ENCODE results near the gene IL1RN. TPM values are rescaled to one million over a fixed set of nuclear protein-coding genes. Genes with fewer than 3 reads are reported as not detected.

IL1RN gene
- total and polyA plus RNA-seq, 2 of the 13 experiments (the other 11 are each of a cell fraction or from before 2014, with no cell fraction given): 21.2 to 101 TPM

DNA sequence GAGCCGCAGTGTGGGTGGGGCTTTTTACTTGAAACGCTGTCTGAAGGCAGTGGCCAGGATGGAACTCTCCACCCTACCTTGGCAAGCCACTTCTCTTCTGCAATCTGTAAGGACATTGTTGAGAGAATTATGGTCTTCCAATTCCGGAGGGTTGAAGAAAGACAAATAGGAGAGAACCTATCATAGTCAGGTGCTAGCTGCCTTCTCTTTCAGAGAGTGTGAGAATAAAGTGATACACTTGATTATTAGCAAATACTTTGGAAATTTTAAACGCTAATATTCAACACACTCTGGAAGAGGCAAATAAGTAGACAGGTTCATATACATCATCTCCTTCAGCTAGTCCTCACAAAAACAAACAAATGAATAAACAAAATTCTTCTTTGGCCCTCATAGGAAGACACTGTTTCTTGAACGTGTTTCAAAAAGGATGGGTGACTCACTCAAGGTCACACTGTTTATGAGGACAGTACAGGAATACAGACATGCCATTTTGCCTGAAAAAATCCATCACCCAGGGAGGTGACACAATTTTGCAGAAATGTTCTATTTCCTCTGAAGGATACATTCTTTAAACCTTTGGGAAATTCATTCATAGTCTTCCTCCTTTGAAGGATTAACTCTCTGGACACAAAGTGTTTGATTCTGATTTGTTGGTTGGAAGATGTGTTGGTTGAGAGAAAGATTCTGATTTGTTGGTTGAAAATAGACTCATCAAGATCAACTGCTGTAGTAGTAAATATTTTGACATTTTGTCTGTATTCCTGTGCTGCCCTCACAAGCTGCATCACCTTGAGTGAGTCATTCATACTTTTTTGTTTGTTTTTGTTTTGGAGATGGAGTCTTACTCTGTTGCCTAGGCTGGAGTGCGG, 2.2 kb upstream of the IL1RN start (continued):
- TF ChIP-seq, protein P1, sequence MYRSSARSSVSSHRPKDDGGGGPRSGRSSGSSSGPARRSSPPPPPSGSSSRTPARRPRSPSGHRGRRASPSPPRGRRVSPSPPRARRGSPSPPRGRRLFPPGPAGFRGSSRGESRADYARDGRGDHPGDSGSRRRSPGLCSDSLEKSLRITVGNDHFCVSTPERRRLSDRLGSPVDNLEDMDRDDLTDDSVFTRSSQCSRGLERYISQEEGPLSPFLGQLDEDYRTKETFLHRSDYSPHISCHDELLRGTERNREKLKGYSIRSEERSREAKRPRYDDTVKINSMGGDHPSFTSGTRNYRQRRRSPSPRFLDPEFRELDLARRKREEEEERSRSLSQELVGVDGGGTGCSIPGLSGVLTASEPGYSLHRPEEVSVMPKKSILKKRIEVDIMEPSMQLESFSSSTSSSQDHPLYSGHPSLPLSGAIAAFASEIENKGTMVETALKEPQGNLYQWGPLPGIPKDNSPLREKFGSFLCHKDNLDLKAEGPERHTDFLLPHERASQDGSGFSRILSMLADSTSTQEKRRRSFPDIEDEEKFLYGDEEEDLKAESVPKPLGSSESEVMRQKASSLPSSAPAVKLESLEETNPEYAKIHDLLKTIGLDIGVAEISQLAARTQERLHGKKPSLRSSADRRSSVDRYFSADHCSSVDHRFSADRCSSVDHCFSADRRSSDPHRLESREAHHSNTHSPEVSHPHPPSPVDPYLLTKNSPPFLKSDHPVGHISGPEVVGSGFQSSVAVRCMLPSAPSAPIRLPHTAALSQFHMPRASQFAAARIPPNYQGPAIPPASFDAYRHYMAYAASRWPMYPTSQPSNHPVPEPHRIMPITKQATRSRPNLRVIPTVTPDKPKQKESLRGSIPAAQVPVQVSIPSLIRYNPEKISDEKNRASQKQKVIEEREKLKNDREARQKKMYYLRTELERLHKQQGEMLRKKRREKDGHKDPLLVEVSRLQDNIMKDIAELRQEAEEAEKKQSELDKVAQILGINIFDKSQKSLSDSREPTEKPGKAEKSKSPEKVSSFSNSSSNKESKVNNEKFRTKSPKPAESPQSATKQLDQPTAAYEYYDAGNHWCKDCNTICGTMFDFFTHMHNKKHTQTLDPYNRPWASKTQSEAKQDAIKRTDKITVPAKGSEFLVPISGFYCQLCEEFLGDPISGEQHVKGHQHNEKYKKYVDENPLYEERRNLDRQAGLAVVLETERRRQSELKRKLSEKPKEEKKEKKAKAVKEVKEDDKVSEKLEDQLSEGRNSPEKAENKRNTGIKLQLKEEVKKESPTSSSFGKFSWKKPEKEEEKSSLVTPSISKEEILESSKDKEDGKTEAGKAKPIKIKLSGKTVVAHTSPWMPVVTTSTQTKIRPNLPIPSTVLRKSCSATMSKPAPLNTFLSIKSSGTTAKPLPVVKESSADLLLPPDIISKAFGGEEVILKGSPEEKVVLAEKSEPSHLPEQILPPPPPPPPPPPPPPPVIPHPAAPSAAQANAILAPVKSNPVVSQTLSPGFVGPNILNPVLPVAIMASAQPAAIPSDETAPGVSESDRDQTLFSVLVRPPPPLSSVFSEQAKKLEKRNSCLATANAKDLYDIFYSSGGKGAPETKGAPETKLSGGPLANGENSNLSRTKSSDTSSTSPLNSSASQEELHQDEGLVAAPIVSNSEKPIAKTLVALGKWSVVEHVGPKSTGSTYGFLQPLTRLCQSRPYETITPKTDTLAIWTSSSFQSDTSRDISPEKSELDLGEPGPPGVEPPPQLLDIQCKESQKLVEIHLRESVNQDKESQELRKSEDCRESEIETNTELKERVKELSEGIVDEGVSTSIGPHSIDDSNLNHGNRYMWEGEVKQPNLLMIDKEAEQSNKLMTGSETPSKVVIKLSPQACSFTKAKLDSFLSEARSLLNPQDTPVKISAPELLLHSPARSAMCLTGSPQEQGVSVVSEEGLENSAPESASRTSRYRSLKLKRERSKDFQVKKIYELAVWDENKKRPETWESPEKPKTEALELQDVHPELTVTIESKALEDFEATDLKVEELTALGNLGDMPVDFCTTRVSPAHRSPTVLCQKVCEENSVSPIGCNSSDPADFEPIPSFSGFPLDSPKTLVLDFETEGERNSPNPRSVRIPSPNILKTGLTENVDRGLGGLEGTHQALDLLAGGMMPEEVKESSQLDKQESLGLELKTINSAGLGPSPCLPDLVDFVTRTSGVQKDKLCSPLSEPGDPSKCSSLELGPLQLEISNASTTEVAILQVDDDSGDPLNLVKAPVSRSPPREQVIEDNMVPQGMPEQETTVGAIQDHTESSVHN (CRISPR knock-in tag; IDR thresholded peaks at IDR 0.05): no peak
- TF ChIP-seq TSC22D2 (CRISPR knock-in tag; IDR thresholded peaks at IDR 0.05; ENCODE audit: borderline replicate concordance): no peak
- TF ChIP-seq, protein P2, sequence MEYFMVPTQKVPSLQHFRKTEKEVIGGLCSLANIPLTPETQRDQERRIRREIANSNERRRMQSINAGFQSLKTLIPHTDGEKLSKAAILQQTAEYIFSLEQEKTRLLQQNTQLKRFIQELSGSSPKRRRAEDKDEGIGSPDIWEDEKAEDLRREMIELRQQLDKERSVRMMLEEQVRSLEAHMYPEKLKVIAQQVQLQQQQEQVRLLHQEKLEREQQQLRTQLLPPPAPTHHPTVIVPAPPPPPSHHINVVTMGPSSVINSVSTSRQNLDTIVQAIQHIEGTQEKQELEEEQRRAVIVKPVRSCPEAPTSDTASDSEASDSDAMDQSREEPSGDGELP (IDR thresholded peaks at IDR 0.05; ENCODE audit: borderline replicate concordance, low read depth): no peak
- TF ChIP-seq, protein P3, sequence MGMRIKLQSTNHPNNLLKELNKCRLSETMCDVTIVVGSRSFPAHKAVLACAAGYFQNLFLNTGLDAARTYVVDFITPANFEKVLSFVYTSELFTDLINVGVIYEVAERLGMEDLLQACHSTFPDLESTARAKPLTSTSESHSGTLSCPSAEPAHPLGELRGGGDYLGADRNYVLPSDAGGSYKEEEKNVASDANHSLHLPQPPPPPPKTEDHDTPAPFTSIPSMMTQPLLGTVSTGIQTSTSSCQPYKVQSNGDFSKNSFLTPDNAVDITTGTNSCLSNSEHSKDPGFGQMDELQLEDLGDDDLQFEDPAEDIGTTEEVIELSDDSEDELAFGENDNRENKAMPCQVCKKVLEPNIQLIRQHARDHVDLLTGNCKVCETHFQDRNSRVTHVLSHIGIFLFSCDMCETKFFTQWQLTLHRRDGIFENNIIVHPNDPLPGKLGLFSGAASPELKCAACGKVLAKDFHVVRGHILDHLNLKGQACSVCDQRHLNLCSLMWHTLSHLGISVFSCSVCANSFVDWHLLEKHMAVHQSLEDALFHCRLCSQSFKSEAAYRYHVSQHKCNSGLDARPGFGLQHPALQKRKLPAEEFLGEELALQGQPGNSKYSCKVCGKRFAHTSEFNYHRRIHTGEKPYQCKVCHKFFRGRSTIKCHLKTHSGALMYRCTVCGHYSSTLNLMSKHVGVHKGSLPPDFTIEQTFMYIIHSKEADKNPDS (CRISPR knock-in tag; IDR thresholded peaks at IDR 0.05): no peak
- TF ChIP-seq ZSCAN9 (CRISPR knock-in tag; IDR thresholded peaks at IDR 0.05; ENCODE audit: borderline replicate concordance): 0 out of 2 replicates have a peak, but pooled peaks have one; percentile 2
- TF ChIP-seq GLI4 (CRISPR knock-in tag; IDR thresholded peaks at IDR 0.05; ENCODE audit: borderline replicate concordance): no peak
- TF ChIP-seq, protein P4, sequence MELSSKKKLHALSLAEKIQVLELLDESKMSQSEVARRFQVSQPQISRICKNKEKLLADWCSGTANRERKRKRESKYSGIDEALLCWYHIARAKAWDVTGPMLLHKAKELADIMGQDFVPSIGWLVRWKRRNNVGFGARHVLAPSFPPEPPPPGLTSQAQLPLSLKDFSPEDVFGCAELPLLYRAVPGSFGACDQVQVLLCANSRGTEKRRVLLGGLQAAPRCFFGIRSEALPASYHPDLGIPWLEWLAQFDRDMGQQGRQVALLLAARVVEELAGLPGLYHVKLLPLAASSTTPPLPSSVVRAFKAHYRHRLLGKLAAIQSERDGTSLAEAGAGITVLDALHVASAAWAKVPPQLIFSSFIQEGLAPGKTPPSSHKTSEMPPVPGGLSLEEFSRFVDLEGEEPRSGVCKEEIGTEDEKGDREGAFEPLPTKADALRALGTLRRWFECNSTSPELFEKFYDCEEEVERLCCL (CRISPR knock-in tag; IDR thresholded peaks at IDR 0.05; ENCODE audit: borderline replicate concordance): no peak
- TF ChIP-seq, protein P5, sequence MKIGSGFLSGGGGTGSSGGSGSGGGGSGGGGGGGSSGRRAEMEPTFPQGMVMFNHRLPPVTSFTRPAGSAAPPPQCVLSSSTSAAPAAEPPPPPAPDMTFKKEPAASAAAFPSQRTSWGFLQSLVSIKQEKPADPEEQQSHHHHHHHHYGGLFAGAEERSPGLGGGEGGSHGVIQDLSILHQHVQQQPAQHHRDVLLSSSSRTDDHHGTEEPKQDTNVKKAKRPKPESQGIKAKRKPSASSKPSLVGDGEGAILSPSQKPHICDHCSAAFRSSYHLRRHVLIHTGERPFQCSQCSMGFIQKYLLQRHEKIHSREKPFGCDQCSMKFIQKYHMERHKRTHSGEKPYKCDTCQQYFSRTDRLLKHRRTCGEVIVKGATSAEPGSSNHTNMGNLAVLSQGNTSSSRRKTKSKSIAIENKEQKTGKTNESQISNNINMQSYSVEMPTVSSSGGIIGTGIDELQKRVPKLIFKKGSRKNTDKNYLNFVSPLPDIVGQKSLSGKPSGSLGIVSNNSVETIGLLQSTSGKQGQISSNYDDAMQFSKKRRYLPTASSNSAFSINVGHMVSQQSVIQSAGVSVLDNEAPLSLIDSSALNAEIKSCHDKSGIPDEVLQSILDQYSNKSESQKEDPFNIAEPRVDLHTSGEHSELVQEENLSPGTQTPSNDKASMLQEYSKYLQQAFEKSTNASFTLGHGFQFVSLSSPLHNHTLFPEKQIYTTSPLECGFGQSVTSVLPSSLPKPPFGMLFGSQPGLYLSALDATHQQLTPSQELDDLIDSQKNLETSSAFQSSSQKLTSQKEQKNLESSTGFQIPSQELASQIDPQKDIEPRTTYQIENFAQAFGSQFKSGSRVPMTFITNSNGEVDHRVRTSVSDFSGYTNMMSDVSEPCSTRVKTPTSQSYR (CRISPR knock-in tag; IDR thresholded peaks at IDR 0.05; ENCODE audit: borderline replicate concordance): no peak
